ENCODE data around the gene OR2V1. TPM values are rescaled to one million over a fixed set of nuclear protein-coding genes. Genes with fewer than 3 reads are reported as not detected.

Gene OR2V1
- total and polyA plus RNA-seq, 2 of the 4 experiments (the other 2 are of a cell fraction), result not detected

DNA sequence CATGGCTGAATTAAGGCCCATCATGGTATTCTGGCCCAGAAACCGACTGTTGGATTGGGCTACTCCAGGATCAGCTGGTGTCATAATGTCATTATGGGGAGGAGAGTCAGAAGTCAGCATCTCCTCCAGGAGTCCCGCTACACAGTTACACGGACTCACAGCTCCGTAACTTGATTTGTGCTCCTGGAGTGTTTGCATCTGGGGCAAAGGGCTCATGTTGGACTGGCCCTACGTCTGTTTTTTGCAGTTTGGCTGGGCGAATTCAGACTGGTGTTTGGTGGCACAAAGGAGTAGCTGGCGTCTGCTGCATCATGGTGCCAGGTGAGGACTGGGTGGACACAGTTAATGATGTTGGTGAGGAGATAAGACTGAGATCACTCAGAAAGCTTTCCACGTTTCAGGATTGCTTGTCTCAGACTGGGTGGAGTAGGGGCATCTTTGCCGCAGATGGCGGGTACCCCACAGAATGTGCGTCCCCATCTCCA is 31.3 kb downstream of the OR2V1 start:
- no peak overlapping the region for H2AK5ac ChIP-seq (ENCODE audit: low read depth, low read length)
- H3K23ac ChIP-seq (ENCODE audit: low read depth, low read length), result no peak overlapping the region
- TF ChIP-seq RFX5 (IDR thresholded peaks at IDR 0.05; ENCODE audit: low read depth, low read length), result no peak
- TF ChIP-seq, protein P1, sequence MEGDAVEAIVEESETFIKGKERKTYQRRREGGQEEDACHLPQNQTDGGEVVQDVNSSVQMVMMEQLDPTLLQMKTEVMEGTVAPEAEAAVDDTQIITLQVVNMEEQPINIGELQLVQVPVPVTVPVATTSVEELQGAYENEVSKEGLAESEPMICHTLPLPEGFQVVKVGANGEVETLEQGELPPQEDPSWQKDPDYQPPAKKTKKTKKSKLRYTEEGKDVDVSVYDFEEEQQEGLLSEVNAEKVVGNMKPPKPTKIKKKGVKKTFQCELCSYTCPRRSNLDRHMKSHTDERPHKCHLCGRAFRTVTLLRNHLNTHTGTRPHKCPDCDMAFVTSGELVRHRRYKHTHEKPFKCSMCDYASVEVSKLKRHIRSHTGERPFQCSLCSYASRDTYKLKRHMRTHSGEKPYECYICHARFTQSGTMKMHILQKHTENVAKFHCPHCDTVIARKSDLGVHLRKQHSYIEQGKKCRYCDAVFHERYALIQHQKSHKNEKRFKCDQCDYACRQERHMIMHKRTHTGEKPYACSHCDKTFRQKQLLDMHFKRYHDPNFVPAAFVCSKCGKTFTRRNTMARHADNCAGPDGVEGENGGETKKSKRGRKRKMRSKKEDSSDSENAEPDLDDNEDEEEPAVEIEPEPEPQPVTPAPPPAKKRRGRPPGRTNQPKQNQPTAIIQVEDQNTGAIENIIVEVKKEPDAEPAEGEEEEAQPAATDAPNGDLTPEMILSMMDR (conservative IDR thresholded peaks at IDR 0.05; ENCODE audit: low read depth, low read length), result no peak
- no peak for TF ChIP-seq MXI1 (IDR thresholded peaks at IDR 0.05; ENCODE audit: borderline replicate concordance, low read depth, low read length)
- TF ChIP-seq BHLHE40 (IDR thresholded peaks at IDR 0.05; ENCODE audit: low read depth, low read length), result no peak
- TF ChIP-seq, protein P2, sequence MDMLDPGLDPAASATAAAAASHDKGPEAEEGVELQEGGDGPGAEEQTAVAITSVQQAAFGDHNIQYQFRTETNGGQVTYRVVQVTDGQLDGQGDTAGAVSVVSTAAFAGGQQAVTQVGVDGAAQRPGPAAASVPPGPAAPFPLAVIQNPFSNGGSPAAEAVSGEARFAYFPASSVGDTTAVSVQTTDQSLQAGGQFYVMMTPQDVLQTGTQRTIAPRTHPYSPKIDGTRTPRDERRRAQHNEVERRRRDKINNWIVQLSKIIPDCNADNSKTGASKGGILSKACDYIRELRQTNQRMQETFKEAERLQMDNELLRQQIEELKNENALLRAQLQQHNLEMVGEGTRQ (IDR thresholded peaks at IDR 0.05; ENCODE audit: low read depth, low read length), result no peak
- no peak for TF ChIP-seq CEBPB (IDR thresholded peaks at IDR 0.05; ENCODE audit: low read depth, low read length)
- H3K36me3 ChIP-seq (ENCODE audit: control insufficient read depth, insufficient read depth, low read length), result no peaks in the 10 kb centered on the region
- 67% methylated on average over 1 of the region's 11 CpGs; no CpG with 5 or more reads in 1 of the 2 experiments for WGBS, 2 experiments (ENCODE audit: extremely low coverage in 2 of 2, insufficient read length in 1 of 2)
- H3K4me1 ChIP-seq (ENCODE audit: control insufficient read depth, insufficient read depth, low read length), result 0 out of 2 replicates have a peak, but pooled peaks cover 2% of the 10 kb centered on the region
- no peak overlapping the region for H2BK5ac ChIP-seq (ENCODE audit: low read depth, low read length, poor library complexity, severe bottlenecking)
- no peak overlapping the region for H2BK120ac ChIP-seq (ENCODE audit: low read depth, low read length)
- no peak overlapping the region for H3K18ac ChIP-seq (ENCODE audit: low read depth, low read length)
- H3K9me1 ChIP-seq (ENCODE audit: insufficient read depth, low read length), result no peaks in the 10 kb centered on the region
- H3K9ac ChIP-seq (ENCODE audit: low read depth, low read length), result no peak overlapping the region
- intact Hi-C loops (cut with micrococcal nuclease), result no loop called here
- CTCF ChIA-PET, result interaction anchor here (0.7 kb wide), 1 partner anchor 90 kb away, joined by 3 read pairs; no protein-coding TSS in a partner anchor
- no peak overlapping the region for H3K4me2 ChIP-seq (ENCODE audit: low read depth, low read length)
- no peaks in the 10 kb centered on the region for H3K9me3 ChIP-seq (ENCODE audit: control insufficient read depth, insufficient read depth, low read length)
- H3K79me1 ChIP-seq (ENCODE audit: low read depth in 1 of 2, low read length in 2 of 2), result no peaks in the 10 kb centered on the region
- H4K5ac ChIP-seq (ENCODE audit: low read depth, low read length), result no peak overlapping the region
- H4K20me1 ChIP-seq (ENCODE audit: insufficient read depth, low read length), result no peaks in the 10 kb centered on the region
- no peak for ATAC-seq (ENCODE audit: low read depth)
- H4K8ac ChIP-seq (ENCODE audit: low read depth in 2 of 2, low read length in 2 of 2), result no peak overlapping the region
- no peak overlapping the region for H3K56ac ChIP-seq (ENCODE audit: extremely low read depth, insufficient read depth, low read length)
- no peak overlapping the region for H2BK20ac ChIP-seq (ENCODE audit: low read depth, low read length)
- POLR2A ChIA-PET (ENCODE audit: unreplicated experiment), result no interaction called here
- DNase-seq, result no peak
- no peak overlapping the region for H2AFZ ChIP-seq (replicated peaks; ENCODE audit: low read length, poor library complexity)
- no peak overlapping the region for H3K14ac ChIP-seq (replicated peaks; ENCODE audit: low read depth, low read length)
- H2BK15ac ChIP-seq (ENCODE audit: low read depth, low read length), result no peak overlapping the region
- no peak overlapping the region for H2AK9ac ChIP-seq (replicated peaks; ENCODE audit: low read depth, low read length, poor library complexity)
- no TSS peak for BruUV-seq (replicated peaks)
- no peak overlapping the region for H3K4me3 ChIP-seq (ENCODE audit: insufficient read depth, low read depth, low read length)
- in situ Hi-C loops (cut with MboI; ENCODE audit: low sequenced_read_pairs), result no loop called here
- no peak overlapping the region for H4K91ac ChIP-seq (ENCODE audit: insufficient read depth, low read depth, low read length)
- no peak overlapping the region for H3K27ac ChIP-seq (ENCODE audit: insufficient read depth, low read length)
- no peak overlapping the region for H3K4ac ChIP-seq (ENCODE audit: low read depth, low read length)
- dilution Hi-C loops (cut with HindIII; ENCODE audit: low sequenced_read_pairs, unreplicated experiment), result no loop called here
- peaks cover 13% of the 10 kb centered on the region; the same call in 1 of the 2 replicates for H3K27me3 ChIP-seq (ENCODE audit: control insufficient read depth, insufficient read depth, low read length)
